GM12801 (cell line): ENCODE results near the gene FREM3.

Source experiments
- TF ChIP-seq, protein P1 (sequence below): IDR thresholded peaks from one replicate; pipeline ENCODE4 v1.5.1; 2011; ENCODE audit warnings: control low read depth; ENCODE audit not compliant: insufficient read length; ENCODE audit errors: extremely low read depth

FREM3 gene

DNA sequence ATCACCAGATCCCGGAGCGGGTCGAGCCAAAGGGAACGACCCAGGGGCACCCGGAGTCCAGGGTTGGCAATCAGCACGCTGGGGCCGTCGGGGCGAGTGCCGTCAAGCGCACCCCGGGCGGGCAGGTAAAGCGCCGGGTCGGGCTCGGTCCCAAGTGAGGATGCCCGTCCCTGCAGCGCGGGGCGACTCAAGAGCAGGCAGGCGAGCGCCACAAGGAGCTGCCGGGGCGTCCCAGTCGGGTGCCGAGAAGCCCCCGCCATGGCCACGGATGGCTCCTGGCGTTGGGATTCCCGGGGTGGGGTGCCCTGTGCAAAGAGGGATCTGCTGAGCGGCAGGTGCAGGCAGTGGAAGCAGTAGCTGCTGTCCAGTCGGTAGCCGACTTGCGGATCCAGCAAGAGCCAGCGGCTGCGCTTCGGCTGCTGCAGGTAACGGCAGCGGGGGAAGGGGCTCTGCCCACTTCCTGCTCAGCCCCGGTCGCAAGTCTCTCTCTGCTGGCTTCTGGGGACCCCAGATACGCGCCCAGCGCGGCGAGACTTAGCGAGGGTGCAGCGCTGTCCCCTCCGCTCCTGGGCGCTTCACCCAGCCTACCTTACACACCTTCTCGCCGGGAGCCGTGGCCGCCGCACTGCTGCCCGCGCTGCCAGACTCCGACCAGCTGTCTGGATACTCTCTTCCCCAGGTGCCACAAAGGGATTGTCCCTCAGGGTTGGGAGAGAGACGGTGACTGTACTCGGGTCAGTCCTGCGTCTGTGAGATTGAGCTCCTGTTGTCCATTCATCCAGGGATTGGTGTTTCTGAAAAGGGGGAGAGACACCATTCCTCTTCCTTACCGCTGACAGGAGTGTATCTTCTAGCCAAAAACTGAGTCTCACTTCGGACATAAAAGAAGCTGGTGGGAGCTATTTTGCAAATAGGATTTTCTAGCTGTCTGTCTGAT, at the start of gene FREM3:
Gene FREM3, minus strand, starts transcription at position 260 of the 937 bp plus-strand sequence. Its CDS starts 0 bp downstream, at position 260.
- TF ChIP-seq, protein P1, sequence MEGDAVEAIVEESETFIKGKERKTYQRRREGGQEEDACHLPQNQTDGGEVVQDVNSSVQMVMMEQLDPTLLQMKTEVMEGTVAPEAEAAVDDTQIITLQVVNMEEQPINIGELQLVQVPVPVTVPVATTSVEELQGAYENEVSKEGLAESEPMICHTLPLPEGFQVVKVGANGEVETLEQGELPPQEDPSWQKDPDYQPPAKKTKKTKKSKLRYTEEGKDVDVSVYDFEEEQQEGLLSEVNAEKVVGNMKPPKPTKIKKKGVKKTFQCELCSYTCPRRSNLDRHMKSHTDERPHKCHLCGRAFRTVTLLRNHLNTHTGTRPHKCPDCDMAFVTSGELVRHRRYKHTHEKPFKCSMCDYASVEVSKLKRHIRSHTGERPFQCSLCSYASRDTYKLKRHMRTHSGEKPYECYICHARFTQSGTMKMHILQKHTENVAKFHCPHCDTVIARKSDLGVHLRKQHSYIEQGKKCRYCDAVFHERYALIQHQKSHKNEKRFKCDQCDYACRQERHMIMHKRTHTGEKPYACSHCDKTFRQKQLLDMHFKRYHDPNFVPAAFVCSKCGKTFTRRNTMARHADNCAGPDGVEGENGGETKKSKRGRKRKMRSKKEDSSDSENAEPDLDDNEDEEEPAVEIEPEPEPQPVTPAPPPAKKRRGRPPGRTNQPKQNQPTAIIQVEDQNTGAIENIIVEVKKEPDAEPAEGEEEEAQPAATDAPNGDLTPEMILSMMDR: no peak

DNA sequence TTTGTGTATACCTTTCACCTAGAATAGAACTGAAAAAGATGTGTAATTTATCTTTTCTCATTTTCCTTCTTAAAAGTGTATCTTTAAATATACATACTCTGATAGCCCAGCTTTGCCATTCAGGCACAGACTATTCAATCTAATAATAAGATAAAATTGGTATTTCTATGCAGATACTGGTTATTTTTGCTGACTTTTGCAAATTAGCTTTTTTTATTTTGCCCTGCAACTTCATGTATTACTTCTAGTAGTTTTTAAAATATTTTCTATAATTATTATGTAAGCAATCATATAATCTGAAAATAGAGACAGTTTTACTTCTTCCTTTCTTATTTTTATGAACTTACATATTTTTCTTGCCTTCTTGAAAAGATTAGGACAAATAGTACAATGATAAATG, 45.4 kb upstream of the FREM3 start:
- TF ChIP-seq, protein P1: no peak

DNA sequence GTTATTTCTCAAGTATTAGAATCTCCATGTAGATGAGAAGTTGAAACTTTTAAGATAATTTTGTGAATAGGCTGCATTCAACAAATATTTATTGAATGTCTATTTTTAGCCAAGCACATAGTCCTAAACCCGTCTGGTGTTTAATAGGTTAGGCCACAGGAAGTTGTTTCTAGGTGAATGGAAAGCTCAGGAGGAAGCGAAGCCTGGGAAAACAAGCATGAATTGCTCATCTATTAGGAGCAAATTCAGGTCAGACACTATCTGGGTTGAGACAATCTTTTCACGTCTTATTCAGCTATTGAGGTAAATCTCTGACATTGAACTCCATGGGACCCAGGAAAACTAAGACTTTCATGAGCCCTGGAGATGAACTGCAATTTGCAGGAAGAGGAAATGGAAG, 43.1 kb upstream of the FREM3 start:
- TF ChIP-seq, protein P1: no peak

DNA sequence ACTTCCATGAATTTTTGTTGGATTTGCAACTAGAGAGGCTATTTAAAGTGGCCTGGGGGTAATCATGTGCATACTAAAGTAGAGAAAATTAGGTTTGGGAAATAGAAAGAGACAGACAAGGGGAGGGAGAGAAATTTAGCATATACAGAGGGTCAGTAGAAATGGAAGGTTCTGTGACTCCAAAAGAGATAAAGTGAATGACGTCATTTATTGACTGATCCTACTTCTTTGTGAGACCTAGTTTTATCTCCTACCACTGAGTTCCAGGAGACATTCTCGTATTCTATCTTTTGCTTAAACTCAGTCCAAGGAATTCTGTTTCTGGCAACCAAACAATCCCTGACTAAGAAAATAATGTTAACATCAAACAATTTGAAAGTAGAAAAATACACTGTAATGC, 42.4 kb upstream of the FREM3 start:
- TF ChIP-seq, protein P1: no peak

DNA sequence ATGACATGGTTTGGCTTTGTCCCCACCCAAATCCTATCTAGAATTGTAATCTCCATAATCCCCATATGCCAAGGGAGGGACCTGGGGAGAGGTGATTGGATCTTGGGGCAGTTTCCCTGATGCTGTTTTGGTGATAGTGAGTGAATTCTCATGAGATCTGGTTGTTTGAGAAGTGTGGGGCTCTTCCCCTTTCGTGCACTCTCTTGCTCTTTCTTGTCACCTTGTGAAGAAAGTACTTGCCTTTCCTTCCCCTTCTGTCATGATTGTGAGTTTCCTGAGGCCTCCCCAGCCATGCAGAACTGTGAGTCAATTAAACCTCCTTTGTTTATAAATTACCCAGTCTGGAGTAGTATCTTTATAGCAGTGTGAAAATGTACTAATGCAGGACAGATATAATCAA, 36.4 kb upstream of the FREM3 start:
- TF ChIP-seq, protein P1: no peak

DNA sequence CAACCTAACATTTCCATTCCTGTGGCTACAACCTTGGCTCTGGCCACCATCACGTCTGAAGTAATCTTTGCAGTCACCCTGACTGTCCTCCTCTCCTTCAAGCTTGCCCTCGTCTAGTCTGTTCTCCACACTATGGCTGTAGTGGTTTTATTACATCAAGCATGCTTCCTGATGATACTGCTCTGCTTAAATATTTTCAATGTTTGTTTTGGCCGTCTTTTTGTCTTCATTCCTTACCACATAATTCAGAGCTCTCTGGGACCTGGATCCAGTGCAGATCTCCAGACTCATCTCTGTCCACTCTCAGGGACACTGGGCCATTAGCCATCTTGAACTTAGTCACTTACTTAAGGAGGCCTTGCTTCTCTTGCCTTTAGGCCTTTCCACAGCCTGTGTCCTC, 27.7 kb upstream of the FREM3 start:
- TF ChIP-seq, protein P1: no peak

DNA sequence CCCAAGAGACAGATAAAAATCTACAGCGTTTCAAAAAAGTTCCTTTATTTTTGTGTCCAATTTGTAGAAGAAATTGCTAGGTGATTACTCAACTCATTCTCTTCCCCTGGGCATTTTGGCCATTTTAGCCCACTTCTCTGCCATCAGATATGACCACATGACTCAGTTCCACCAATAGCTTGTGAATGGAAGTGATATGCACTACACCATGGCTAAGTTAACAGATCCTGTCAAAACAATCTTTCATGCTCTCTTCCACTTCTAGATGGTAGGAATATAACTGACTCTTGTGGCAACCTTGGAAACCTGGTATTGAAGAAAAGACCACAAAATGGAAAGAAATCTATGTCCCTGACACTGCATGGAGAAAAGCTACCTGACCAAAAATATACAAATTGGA, 26.2 kb upstream of the FREM3 start:
- TF ChIP-seq, protein P1: no peak
